GM12878 (cell line): Measurements from ENCODE around the gene NELFB. TPM values are rescaled to one million over a fixed set of nuclear protein-coding genes. Genes with fewer than 3 reads are reported as not detected.

Experiments used
- ATAC-seq: fragments of 200-7000 bp; cut with Tn5 transposase; 3 replicates; pipeline ENCODE4 v1.9.1; 2020; ENCODE audit warnings: mild to moderate bottlenecking, moderate library complexity
- BruUV-seq: library from RNA; stranded (reverse); fragments of 400-500 nt; replicated peaks from 2 replicates; lab custom pipeline; 2021; lab: Mats Ljungman, UMichigan
- CTCF ChIA-PET: fragments of 300-600 bp; sonication (Branson Sonifier 250); formaldehyde crosslinking; extraction: SDS; loops from one replicate; lab custom pipeline; 2021; ENCODE audit warnings: inconsistent platforms; lab: Yijun Ruan, JAX
- POLR2A ChIA-PET: fragments of 350-600 bp; formaldehyde crosslinking; extraction: SDS; loops from one replicate; lab custom pipeline; 2021; ENCODE audit warnings: inconsistent platforms; lab: Charles Lee
- RAD21 ChIA-PET: fragments of 300-600 bp; sonication (Branson Sonifier 250); formaldehyde crosslinking; loops from one replicate; lab custom pipeline; 2023; ENCODE audit warnings: antibody characterized with exemption; ENCODE audit not compliant: unreplicated experiment; lab: Charles Lee
- SMC1A ChIA-PET: fragments of 300-600 bp; sonication (Branson Sonifier 250); formaldehyde crosslinking; loops from one replicate; lab custom pipeline; 2023; ENCODE audit not compliant: unreplicated experiment, uncharacterized antibody; lab: Charles Lee
- DNase-seq: peaks from one replicate; pipeline ENCODE4 v3.0.0-alpha.2; 2011; ENCODE audit warnings: low read depth, low spot score
- FAIRE-seq: peaks from 3 replicates; lab custom pipeline; 2011; peaks lifted over from hg19 to GRCh38; lab: Jason Lieb, UNC
- H2AFZ ChIP-seq: 2 replicates; pipeline ENCODE4 v1.6.0; 2011; ENCODE audit warnings: low read depth, low read length, control low read depth; ENCODE audit not compliant: control insufficient read depth
- H3K27ac ChIP-seq: 2 replicates; pipeline ENCODE4 v1.5.1; 2011; ENCODE audit warnings: control low read depth; ENCODE audit not compliant: control insufficient read depth, insufficient read depth
- H3K27me3 ChIP-seq, 2 experiments: replicated peaks in 1 of 2; 2 replicates each; pipeline versions ENCODE4 v1.6.0 to v1.6.1; 2011; ENCODE audit warnings: low read length in 1 of 2; ENCODE audit not compliant: control insufficient read depth in 2 of 2, insufficient read depth in 2 of 2
- H3K36me3 ChIP-seq, 2 experiments: 2 replicates each; pipeline ENCODE4 v1.5.1; 2011; ENCODE audit warnings: low read length in 1 of 2; ENCODE audit not compliant: control insufficient read depth in 2 of 2, insufficient read depth in 2 of 2
- H3K4me1 ChIP-seq: 2 replicates; pipeline ENCODE4 v1.6.1; 2011; ENCODE audit warnings: mild to moderate bottlenecking, low read length, moderate library complexity, mixed read lengths; ENCODE audit not compliant: control insufficient read depth, insufficient read depth
- H3K4me2 ChIP-seq: 2 replicates; pipeline ENCODE4 v1.6.0; 2011; ENCODE audit warnings: control low read depth; ENCODE audit not compliant: control insufficient read depth, insufficient read depth
- H3K4me3 ChIP-seq: fragments of 200-600 bp; sonication (generic); 2 replicates; pipeline ENCODE4 v1.5.1; 2016
- H3K79me2 ChIP-seq: 2 replicates; pipeline ENCODE4 v1.6.0; 2011; ENCODE audit warnings: low read length; ENCODE audit not compliant: control insufficient read depth, insufficient read depth
- H3K9ac ChIP-seq: 2 replicates; pipeline ENCODE4 v1.8.0; 2011; ENCODE audit warnings: low read length, control low read depth, mixed read lengths; ENCODE audit not compliant: control insufficient read depth, insufficient read depth
- H3K9me3 ChIP-seq: replicated peaks from 3 replicates; pipeline ENCODE4 v1.5.1; 2011; ENCODE audit warnings: mild to moderate bottlenecking, low read length; ENCODE audit not compliant: control insufficient read depth, insufficient read depth
- H4K20me1 ChIP-seq: 2 replicates; pipeline ENCODE4 v1.6.0; 2011; ENCODE audit not compliant: control insufficient read depth, insufficient read depth
- E2F4 ChIP-seq: IDR thresholded peaks from 2 replicates; pipeline ENCODE4 v1.6.1; 2012; ENCODE audit warnings: low read depth, low read length, improper control_type of control experiment
- EED ChIP-seq: sonication (generic); IDR thresholded peaks from 2 replicates; pipeline ENCODE4 v1.6.1; 2016; ENCODE audit warnings: antibody characterized with exemption, low read depth
- FOXM1 ChIP-seq: IDR thresholded peaks from 2 replicates; pipeline ENCODE4 v1.6.1; 2012; ENCODE audit warnings: low read depth, mild to moderate bottlenecking, inconsistent platforms, low read length, moderate library complexity
- JUNB ChIP-seq: IDR thresholded peaks from 2 replicates; pipeline ENCODE4 v1.6.1; 2016; ENCODE audit warnings: antibody characterized with exemption, mild to moderate bottlenecking
- NBN ChIP-seq: fragments of 450-650 bp; IDR thresholded peaks from 2 replicates; pipeline ENCODE4 v1.6.1; 2016
- NFYB ChIP-seq: IDR thresholded peaks from 2 replicates; pipeline ENCODE4 v1.6.1; 2011; ENCODE audit warnings: low read depth, mild to moderate bottlenecking, low read length, improper control_type of control experiment, moderate library complexity; ENCODE audit not compliant: insufficient read depth
- POLR2A ChIP-seq: IDR thresholded peaks from 2 replicates; pipeline ENCODE4 v1.6.1; 2011; ENCODE audit warnings: low read depth, mild to moderate bottlenecking, low read length
- RELA ChIP-seq: fragments of 450-650 bp; IDR thresholded peaks from 2 replicates; pipeline ENCODE4 v1.8.0; 2014; ENCODE audit warnings: borderline replicate concordance; ENCODE audit not compliant: partially characterized antibody
- RUNX3 ChIP-seq: IDR thresholded peaks from 2 replicates; pipeline ENCODE4 v1.6.1; 2012; ENCODE audit warnings: low read length, inconsistent platforms
- SIX5 ChIP-seq: IDR thresholded peaks from 2 replicates; pipeline ENCODE4 v1.6.1; 2011; ENCODE audit warnings: mild to moderate bottlenecking, low read depth, low read length, moderate library complexity; ENCODE audit not compliant: severe bottlenecking
- SMARCA5 ChIP-seq: fragments of 450-650 bp; IDR thresholded peaks from 2 replicates; pipeline ENCODE4 v1.6.1; 2017; ENCODE audit warnings: mild to moderate bottlenecking
- TAF1 ChIP-seq: IDR thresholded peaks from 2 replicates; pipeline ENCODE4 v1.6.1; 2011; ENCODE audit warnings: mild to moderate bottlenecking, low read depth, low read length, borderline replicate concordance
- WGBS: methylation state at CpG from one replicate; pipeline ENCODE4 v1.1.6; 2016; ENCODE audit warnings: low lambda C conversion rate; ENCODE audit not compliant: insufficient replicate concordance, insufficient coverage; ENCODE audit errors: missing lambda C conversion rate; 5-methylcytosine and 5-hydroxymethylcytosine counted together
- in situ Hi-C: fragments of 300-500 bp; cut with MboI; formaldehyde crosslinking; loops from 9 replicates; pipeline ENCODE4 v1.14.3; 2018; ENCODE audit warnings: mixed read lengths
- intact Hi-C: fragments of 100-400 bp; cut with micrococcal nuclease; formaldehyde crosslinking; loops from one replicate; pipeline ENCODE4 v1.14.2; 2022; ENCODE audit not compliant: unreplicated experiment
- polyA plus RNA-seq, 11 experiments: library from polyadenylated mRNA; depleted of rRNA in 4 of 11; unstranded in 6 of 11; stranded (reverse) in 5 of 11; fragments of >200 nt; fragmentation: Nextera tagmentation in 4 of 11; fragmentation: Illumina TruSeq in 1 of 11; extraction: Ambion mirVana in 4 of 11; extraction: Trizol in 1 of 11; gene quantifications; 1 replicate in 1 of 11; 2 replicates in 10 of 11; pipeline versions ENCODE4 v1.2.1 to v1.2.3, GENCODE V29; 2011 to 2016; ENCODE audit warnings: inconsistent platforms in 2 of 11, missing spikeins in 2 of 11, low read depth in 1 of 11
- total RNA-seq, 4 experiments: library from RNA; depleted of rRNA in 3 of 4; stranded (reverse); fragments of >200 nt in 3 of 4; fragmentation: Illumina TruSeq in 1 of 4; extraction: Trizol in 1 of 4; gene quantifications; 2 replicates each; pipeline versions ENCODE4 v1.2.1 to v1.2.3, GENCODE V29; 2013 to 2021

Gene NELFB
- total and polyA plus RNA-seq, 10 of the 15 experiments (the other 5 are each of a cell fraction or from before 2014, with no cell fraction given): 0.19 to 63.4 (median 30.9) TPM

GRCh38 chr9:137264067-137264466, 8.9 kb downstream of the NELFB start (continued):
- TF ChIP-seq RUNX3 (no peak), FOXM1 (no peak), SMARCA5 (no peak), RELA (no peak), TAF1 (no peak)
- TF ChIP-seq, all 136 proteins: peak for 0

- BruUV-seq: no TSS peak
- no peak for FAIRE-seq
- WGBS: 96% methylated on average over 28 of the region's 29 CpGs
- DNase-seq: no peak
- SMC1A ChIA-PET: no interaction called here
- Histone ChIP-seq H4K20me1 (no peaks in the 10 kb centered on the region), H3K9ac (no peak overlapping the region), H3K79me2 (0 out of 2 replicates have a peak, but pooled peaks cover 2% of the 10 kb centered on the region), H3K4me3 (no peak overlapping the region), H3K9me3 (no peaks in the 10 kb centered on the region), H2AFZ (no peak overlapping the region), H3K27me3 (no peaks in the 10 kb centered on the region), H3K4me2 (no peak overlapping the region), H3K27ac (no peak overlapping the region), H3K4me1 (peaks cover 17% of the 10 kb centered on the region), H3K36me3 (peaks cover 3 to 14% of the 10 kb centered on the region in 2 experiments; a peak in 3 of 4 replicates)
- RAD21 ChIA-PET: no interaction called here
- TF ChIP-seq NFYB (no peak), SIX5 (no peak), POLR2A (peak; percentile 44; the same call in 1 of the 2 replicates), E2F4 (no peak), NBN (no peak), JUNB (no peak), EED (no peak)
- in situ Hi-C loops: no loop called here
- POLR2A ChIA-PET: no interaction called here
- ATAC-seq: no peak
- intact Hi-C loops: no loop called here
- CTCF ChIA-PET: interaction anchor here (0.7 to 1.8 kb wide), 2 partner anchors 9 to 25 kb away, joined by 4 to 5 read pairs; no protein-coding TSS in a partner anchor
Measured at GRCh38 chr9:137265496-137266161, 10.5 kb downstream of the NELFB start.
